Breast epithelium (tissue), 3 donors: ENCODE data around the gene NUP210L.

ENCODE experiments used
- CTCF ChIP-seq, 3 donors: fragments of 450-650 bp; IDR thresholded peaks; one replicate each; pipeline ENCODE4 v1.5.1; 2016 to 2017; ENCODE audit warnings: antibody characterized with exemption in 3 of 3, mild to moderate bottlenecking in 3 of 3, moderate library complexity in 3 of 3
- POLR2AphosphoS5 ChIP-seq, 3 donors: sonication (generic); formaldehyde crosslinking; IDR thresholded peaks; one replicate each; pipeline ENCODE4 v1.6.1; 2017; ENCODE audit warnings: antibody characterized with exemption in 3 of 3

DNA sequence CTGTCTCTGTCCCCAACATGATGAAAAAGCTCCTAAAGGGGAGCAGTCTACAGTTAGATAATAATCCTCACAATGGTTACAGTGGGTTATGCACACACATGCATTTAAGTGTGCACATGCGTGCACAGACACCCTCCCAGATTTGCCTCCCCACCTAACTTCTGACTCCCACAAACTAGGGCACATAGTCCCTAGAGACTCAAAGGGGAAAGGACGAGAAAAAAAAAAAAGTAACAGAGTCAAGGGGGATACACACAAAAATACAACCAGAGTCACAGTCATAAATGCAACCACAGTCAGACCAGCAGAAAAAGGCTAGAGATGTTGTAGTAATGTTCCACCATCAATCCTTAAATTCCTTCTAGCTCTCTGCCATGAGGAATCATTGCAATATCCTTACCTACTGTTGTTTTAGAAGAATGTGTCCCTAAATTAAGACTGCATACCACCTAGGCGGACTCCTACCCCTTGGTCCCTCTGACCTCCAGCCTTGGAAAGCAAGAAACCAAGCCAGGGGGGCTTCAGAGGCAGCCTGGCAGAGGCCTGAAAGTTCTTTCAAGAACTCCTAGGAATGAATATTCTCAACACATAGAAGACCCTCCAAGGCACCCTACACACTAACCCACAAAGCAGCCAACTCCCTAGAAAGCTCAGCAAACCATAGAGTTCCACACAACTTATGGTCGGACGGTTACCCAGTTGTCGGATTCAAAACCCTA lies 197.7 kb downstream of the NUP210L start:
- TF ChIP-seq CTCF (IDR thresholded peaks at IDR 0.05) (no peak), POLR2AphosphoS5 (IDR thresholded peaks at IDR 0.05) (no peak)
